Esophagus muscularis mucosa (tissue), 4 donors: ENCODE data around the gene GAS2L2. TPM values are rescaled to one million over a fixed set of nuclear protein-coding genes. Genes with fewer than 3 reads are reported as not detected.

Source experiments
- DNase-seq: peaks from one replicate; pipeline ENCODE4 v3.0.0-alpha.2; 2017; ENCODE audit errors: extremely low spot score
- H3K27ac ChIP-seq, 4 donors: fragments of 200-600 bp; sonication (generic); replicated peaks in 1 of 4; 1 replicate in 3 of 4; 2 replicates in 1 of 4; pipeline ENCODE4 v1.5.1; 2016 to 2019; ENCODE audit warnings: mild to moderate bottlenecking in 1 of 4
- H3K27me3 ChIP-seq, 4 donors: fragments of 200-600 bp; sonication (generic); one replicate each; pipeline versions ENCODE4 v1.5.1 to v1.6.0; 2016 to 2019
- H3K36me3 ChIP-seq, 4 donors: fragments of 200-600 bp; sonication (generic); one replicate each; pipeline ENCODE4 v1.5.1; 2016 to 2019
- H3K4me1 ChIP-seq, 4 donors: fragments of 200-600 bp; sonication (generic); one replicate each; pipeline ENCODE4 v1.5.1; 2016 to 2019
- H3K4me3 ChIP-seq, 4 donors: fragments of 200-600 bp; sonication (generic); 1 replicate in 2 of 4; 2 replicates in 2 of 4; pipeline ENCODE4 v1.5.1; 2016 to 2019; ENCODE audit warnings: mild to moderate bottlenecking in 4 of 4, moderate library complexity in 1 of 4
- H3K9me3 ChIP-seq, 4 donors: fragments of 200-600 bp; sonication (generic); 1 replicate in 3 of 4; 2 replicates in 1 of 4; pipeline ENCODE4 v1.5.1; 2016 to 2019
- CTCF ChIP-seq, 3 experiments: fragments of 200-600 bp in 2 of 3; fragments of 450-650 bp in 1 of 3; sonication (generic) in 2 of 3; IDR thresholded peaks; one replicate each; pipeline ENCODE4 v1.5.1; 2017 to 2019; ENCODE audit warnings: antibody characterized with exemption in 3 of 3, mild to moderate bottlenecking in 2 of 3, moderate library complexity in 1 of 3
- EP300 ChIP-seq: sonication (generic); formaldehyde crosslinking; IDR thresholded peaks from one replicate; pipeline ENCODE4 v1.6.1; 2017; ENCODE audit warnings: antibody characterized with exemption
- POLR2A ChIP-seq: fragments of 450-650 bp; IDR thresholded peaks from one replicate; pipeline ENCODE4 v1.6.1; 2017; ENCODE audit warnings: antibody characterized with exemption, moderate library complexity, mild to moderate bottlenecking, low read depth
- POLR2AphosphoS5 ChIP-seq, 2 donors: sonication (generic); formaldehyde crosslinking; IDR thresholded peaks; one replicate each; pipeline ENCODE4 v1.6.1; 2017; ENCODE audit warnings: antibody characterized with exemption in 2 of 2
- WGBS: methylation state at CpG from one replicate; pipeline ENCODE4 v1.1.5; 2018; 5-methylcytosine and 5-hydroxymethylcytosine counted together
- intact Hi-C: fragments of 100-400 bp; cut with DNase I; formaldehyde crosslinking; loops from one replicate; pipeline ENCODE4 v1.15.1; 2023
- total RNA-seq, 4 donors: library from RNA; depleted of rRNA; stranded (reverse); fragments of >200 nt; gene quantifications; one replicate each; pipeline versions ENCODE4 v1.1.0 to v1.2.1, GENCODE V29; 2016

The GAS2L2 gene
- total RNA-seq, 4 donors from 2014 or later = 0.42 to 0.80 (median 0.48) TPM

DNA sequence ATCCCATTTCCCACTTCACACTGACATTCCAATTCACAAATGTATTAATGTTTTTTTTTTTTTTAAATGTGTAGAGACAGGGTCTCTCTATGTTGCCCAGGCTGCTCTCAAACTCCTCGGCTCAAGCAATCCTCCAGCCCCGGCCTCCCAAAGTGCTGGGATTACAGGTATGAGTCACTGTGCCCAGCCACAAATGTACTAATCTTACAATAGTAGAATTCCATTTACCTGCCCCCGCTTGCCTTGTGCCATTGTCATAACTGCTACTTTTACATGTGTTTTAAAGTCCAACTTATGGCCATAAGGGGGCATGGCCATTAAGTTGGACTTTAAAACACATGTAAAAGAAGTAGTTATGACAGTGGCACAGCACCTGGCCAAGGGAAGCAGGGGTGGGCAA, 37.8 kb upstream of the GAS2L2 start:
- intact Hi-C loops = no loop called here
- no peak for DNase-seq
- H3K4me1 ChIP-seq = peaks cover 30 to 94% (median 93%) of the 10 kb centered on the region in 4 donors
- H3K27me3 ChIP-seq = peaks cover 0 to 3% (median 0%) of the 10 kb centered on the region in 4 donors
- no peak for TF ChIP-seq CTCF (IDR thresholded peaks at IDR 0.05)
- H3K36me3 ChIP-seq = no peaks in the 10 kb centered on the region
- no peak overlapping the region for H3K4me3 ChIP-seq
- peak overlapping the region; percentile 16 to 82 (median 32) for H3K27ac ChIP-seq
- no peaks in the 10 kb centered on the region for H3K9me3 ChIP-seq
- WGBS = 100% methylated on average over 3 of the region's 3 CpGs

DNA sequence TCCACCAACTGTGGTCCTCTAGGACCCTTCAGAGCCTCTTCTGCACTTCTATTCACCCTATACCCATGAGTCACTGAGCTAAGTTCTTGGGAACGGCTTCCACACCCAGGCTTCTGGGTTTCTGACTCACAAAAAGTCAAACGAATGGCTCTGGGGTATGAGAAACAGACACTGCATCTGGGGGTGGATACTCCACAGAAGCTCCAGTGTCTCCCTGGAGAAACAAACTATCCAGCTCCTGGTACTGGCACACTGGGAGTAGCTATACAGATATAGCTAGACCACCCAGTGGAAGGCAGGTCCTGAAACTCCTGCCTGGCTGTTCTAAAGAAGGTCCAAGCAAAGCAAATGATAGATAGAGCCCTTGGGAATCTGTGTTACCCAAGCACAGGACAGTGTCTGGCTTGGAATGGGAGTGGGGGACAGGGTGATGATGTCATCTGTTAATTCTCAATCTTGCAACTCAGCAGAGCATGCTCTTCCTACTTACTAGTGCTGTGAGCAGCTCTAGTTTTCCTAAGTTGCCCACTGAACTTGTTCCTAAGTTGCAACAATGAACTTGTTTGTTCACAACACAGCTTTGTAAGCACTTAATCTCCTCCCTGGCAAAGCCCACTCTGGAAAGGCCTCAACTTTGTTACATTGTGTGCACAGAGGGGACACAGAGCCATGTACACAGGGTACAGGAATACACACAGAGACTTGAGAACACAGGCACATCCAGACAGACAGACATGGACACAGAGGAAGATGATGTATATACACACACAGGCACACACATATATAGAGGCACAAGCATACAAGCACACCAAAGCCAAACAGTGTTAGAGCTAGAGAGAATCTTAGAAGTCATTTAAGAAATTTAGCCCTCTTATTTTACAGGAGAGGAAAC, 35.7 kb upstream of the GAS2L2 start:
- Histone ChIP-seq H3K4me1 (peaks cover 27 to 94% (median 92%) of the 10 kb centered on the region in 4 donors), H3K36me3 (no peaks in the 10 kb centered on the region), H3K27me3 (no peaks in the 10 kb centered on the region), H3K4me3 (no peak overlapping the region), H3K9me3 (no peaks in the 10 kb centered on the region), H3K27ac (peak overlapping the region; percentile 76 to 85 (median 80))
- no peak for DNase-seq
- intact Hi-C loops = no loop called here
- no peak for TF ChIP-seq EP300
- TF ChIP-seq POLR2AphosphoS5 (IDR thresholded peaks at IDR 0.05) = peak in 1 of 2 donors; percentile 35
- 7% methylated on average over 2 of the region's 2 CpGs for WGBS

DNA sequence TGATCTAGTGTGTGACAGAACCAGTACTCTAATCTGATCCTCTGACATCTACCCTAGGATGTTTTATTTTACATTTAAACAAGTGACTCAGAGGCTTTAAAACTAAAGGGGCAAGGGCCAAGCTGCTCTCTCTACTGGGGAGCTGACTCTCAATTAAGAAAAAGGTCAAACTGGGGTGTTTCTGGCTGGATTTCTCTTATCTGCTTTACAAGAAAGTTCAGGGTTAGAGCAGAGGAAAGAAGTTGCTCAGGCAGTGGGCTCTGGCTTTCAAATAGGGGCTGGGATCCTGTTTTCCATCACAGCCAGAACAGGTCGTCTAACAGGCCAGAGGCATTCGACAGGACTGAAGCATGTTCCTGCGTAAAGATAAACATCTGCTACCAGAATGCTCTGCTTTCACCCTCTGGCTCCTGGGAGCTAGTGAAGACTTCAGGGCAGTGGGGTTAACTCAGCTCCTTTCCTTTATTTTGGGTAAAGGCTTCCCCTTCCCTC, 33.9 kb upstream of the GAS2L2 start:
- H3K36me3 ChIP-seq = no peaks in the 10 kb centered on the region
- H3K27me3 ChIP-seq = no peaks in the 10 kb centered on the region
- H3K4me1 ChIP-seq = peaks cover 33 to 93% (median 90%) of the 10 kb centered on the region in 4 donors
- H3K9me3 ChIP-seq = no peaks in the 10 kb centered on the region
- WGBS = 29% methylated on average over 3 of the region's 3 CpGs
- peak overlapping the region; percentile 76 to 85 (median 80) for H3K27ac ChIP-seq
- TF ChIP-seq EP300 = no peak
- TF ChIP-seq POLR2AphosphoS5 (IDR thresholded peaks at IDR 0.05) = peak; percentile 25 to 55
- intact Hi-C loops = no loop called here
- no peak for DNase-seq
- no peak overlapping the region for H3K4me3 ChIP-seq

GRCh38 chr17:35784895-35785294, 31.9 kb upstream of the GAS2L2 start:
- WGBS = 85% methylated on average over 2 of the region's 2 CpGs
- no peak overlapping the region for H3K4me3 ChIP-seq
- intact Hi-C loops = no loop called here
- H3K4me1 ChIP-seq = peaks cover 33 to 96% (median 84%) of the 10 kb centered on the region in 4 donors
- peak overlapping the region; percentile 76 to 85 (median 80) for H3K27ac ChIP-seq
- no peaks in the 10 kb centered on the region for H3K9me3 ChIP-seq
- no peaks in the 10 kb centered on the region for H3K36me3 ChIP-seq
- no peak for DNase-seq
- H3K27me3 ChIP-seq = no peaks in the 10 kb centered on the region
- no peak for TF ChIP-seq POLR2A
- no peak for TF ChIP-seq POLR2AphosphoS5 (IDR thresholded peaks at IDR 0.05)
- TF ChIP-seq EP300 = no peak
- TF ChIP-seq CTCF (IDR thresholded peaks at IDR 0.05) = no peak

- no peak for DNase-seq
- WGBS = 47% methylated on average over 3 of the region's 3 CpGs
- intact Hi-C loops = no loop called here
- H3K4me3 ChIP-seq = no peak overlapping the region
- no peaks in the 10 kb centered on the region for H3K27me3 ChIP-seq
- H3K4me1 ChIP-seq = peaks cover 21 to 89% (median 72%) of the 10 kb centered on the region in 4 donors
- TF ChIP-seq EP300 (no peak), POLR2AphosphoS5 (IDR thresholded peaks at IDR 0.05) (no peak), POLR2A (no peak), CTCF (IDR thresholded peaks at IDR 0.05) (no peak)
- peak overlapping the region; percentile 76 to 85 (median 80) for H3K27ac ChIP-seq
- H3K9me3 ChIP-seq = no peaks in the 10 kb centered on the region
- peaks cover 0 to 20% (median 2%) of the 10 kb centered on the region in 4 donors for H3K36me3 ChIP-seq
Observed at GRCh38 chr17:35780950-35781349, 27.9 kb upstream of the GAS2L2 start.
